ENCODE results near the gene MELTF.

- TF ChIP-seq CTCF (IDR thresholded peaks at IDR 0.05): no peak
- no peak for TF ChIP-seq POLR2A (IDR thresholded peaks at IDR 0.05)
- TF ChIP-seq POLR2AphosphoS5 (IDR thresholded peaks at IDR 0.05): no peak
Measured at GRCh38 chr3:196987022-196987421, 42.6 kb downstream of the MELTF start.
